NOMO-1 treated with dmso at 0.1 percent for 144 hours (cell line): ENCODE data around the gene SLC9A3.
A peak's percentile ranks its signal among the peaks of the same experiment; 100 is the strongest.

Source experiments
- DNase-seq: peaks from one replicate; lab custom pipeline; 2025; ENCODE audit not compliant: unreplicated experiment; lab: John Stamatoyannopoulos, UW

The SLC9A3 gene

GRCh38 chr5:555058-555623, 30.9 kb upstream of the SLC9A3 start:
- DNase-seq = no peak

- no peak for DNase-seq
Observed at GRCh38 chr5:554284-554988, 30.2 kb upstream of the SLC9A3 start.

GRCh38 chr5:553874-554273, 29.6 kb upstream of the SLC9A3 start:
- no peak for DNase-seq

GRCh38 chr5:551406-551805, 27.2 kb upstream of the SLC9A3 start:
- DNase-seq = no peak

GRCh38 chr5:549229-549628, 25.0 kb upstream of the SLC9A3 start:
- no peak for DNase-seq

GRCh38 chr5:548256-548655, 24.0 kb upstream of the SLC9A3 start:
- no peak for DNase-seq

- no peak for DNase-seq
Observed at GRCh38 chr5:547086-547924, 23.1 kb upstream of the SLC9A3 start.

GRCh38 chr5:546376-546908, 22.2 kb upstream of the SLC9A3 start:
- DNase-seq = no peak

GRCh38 chr5:545641-546375, 21.6 kb upstream of the SLC9A3 start:
- DNase-seq = no peak

- DNase-seq = no peak
Observed at GRCh38 chr5:544675-545355, 20.6 kb upstream of the SLC9A3 start.

GRCh38 chr5:543755-544674, 19.8 kb upstream of the SLC9A3 start:
- peak; percentile 99 for DNase-seq

- DNase-seq = no peak
Observed at GRCh38 chr5:543351-543750, 19.1 kb upstream of the SLC9A3 start.

- no peak for DNase-seq
Observed at GRCh38 chr5:542319-543311, 18.4 kb upstream of the SLC9A3 start.

- DNase-seq = no peak
Observed at GRCh38 chr5:541539-542318, 17.5 kb upstream of the SLC9A3 start.

GRCh38 chr5:540906-541538, 16.8 kb upstream of the SLC9A3 start:
- DNase-seq = no peak

- DNase-seq = no peak
Observed at GRCh38 chr5:540071-540905, 16.0 kb upstream of the SLC9A3 start.
